ENCODE data around the gene FBLN1.

DNA sequence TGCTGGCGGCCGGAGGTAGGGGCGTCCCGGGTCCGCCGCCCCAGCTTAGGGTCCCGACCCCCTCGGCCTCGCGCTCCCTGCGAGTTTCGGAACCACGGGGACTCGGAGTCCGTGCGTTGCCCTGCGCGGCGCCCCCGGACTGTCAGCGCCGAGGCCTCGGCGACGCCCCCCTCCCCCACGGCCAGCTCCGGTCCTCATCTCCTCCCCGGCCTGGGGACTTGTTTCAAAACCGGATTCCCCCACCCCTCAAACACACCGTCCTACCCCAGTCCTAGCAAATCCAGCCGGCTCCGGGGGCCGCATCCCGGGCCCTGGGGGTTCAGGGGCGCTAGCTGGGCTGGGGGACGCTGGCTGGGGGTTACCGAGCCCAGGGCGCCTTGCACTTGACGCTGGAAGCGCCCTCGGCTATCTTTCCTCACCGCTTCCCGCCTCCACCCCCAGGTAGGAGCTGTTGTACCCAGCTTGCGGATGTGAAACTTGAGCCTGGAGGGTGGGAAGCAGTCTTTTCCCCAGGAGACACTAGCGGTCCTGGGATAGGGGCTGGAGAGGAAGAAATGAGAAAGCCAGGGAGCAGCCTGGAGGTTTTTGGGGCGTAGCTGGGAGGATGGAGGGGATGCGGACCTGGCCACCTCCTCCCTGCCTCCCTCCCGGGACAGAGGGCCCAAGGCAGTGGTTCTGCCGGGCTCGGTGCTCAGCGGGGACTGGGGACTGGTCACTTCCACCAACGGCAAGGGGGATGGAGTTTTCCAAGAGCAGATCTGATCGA is 550 bp downstream of the FBLN1 start:
- TF ChIP-seq SMC3 (conservative IDR thresholded peaks at IDR 0.05; ENCODE audit: insufficient read depth, low read depth, low read length) = no peak
- TF ChIP-seq ZNF561 (CRISPR knock-in tag; conservative IDR thresholded peaks at IDR 0.05) = no peak
- TF ChIP-seq, protein P1, sequence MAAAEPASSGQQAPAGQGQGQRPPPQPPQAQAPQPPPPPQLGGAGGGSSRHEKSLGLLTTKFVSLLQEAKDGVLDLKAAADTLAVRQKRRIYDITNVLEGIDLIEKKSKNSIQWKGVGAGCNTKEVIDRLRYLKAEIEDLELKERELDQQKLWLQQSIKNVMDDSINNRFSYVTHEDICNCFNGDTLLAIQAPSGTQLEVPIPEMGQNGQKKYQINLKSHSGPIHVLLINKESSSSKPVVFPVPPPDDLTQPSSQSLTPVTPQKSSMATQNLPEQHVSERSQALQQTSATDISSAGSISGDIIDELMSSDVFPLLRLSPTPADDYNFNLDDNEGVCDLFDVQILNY (CRISPR knock-in tag; IDR thresholded peaks at IDR 0.05) = no peak
- TF ChIP-seq SMARCB1 (IDR thresholded peaks at IDR 0.05; ENCODE audit: insufficient read length, low read depth) = no peak
- TF ChIP-seq TAF1 (IDR thresholded peaks at IDR 0.05; ENCODE audit: control insufficient read depth, extremely low read depth, insufficient read depth, low read length, severe bottlenecking) = no peak
- no peak for TF ChIP-seq GTF2F1 (IDR thresholded peaks at IDR 0.05; ENCODE audit: low read depth, low read length)
- no peak for TF ChIP-seq NRF1 (conservative IDR thresholded peaks at IDR 0.05 in 1 of 2, IDR thresholded peaks at IDR 0.05 in 1 of 2)
- no peak for TF ChIP-seq YY1 (IDR thresholded peaks at IDR 0.05; ENCODE audit: borderline replicate concordance in 1 of 3, control insufficient read depth in 1 of 3, extremely low read depth in 1 of 3, insufficient read depth in 3 of 3, insufficient read length in 1 of 3, insufficient replicate concordance in 2 of 3, low read depth in 1 of 3, low read length in 2 of 3)

Data from K562 (cell line).